ENCODE results near the gene COLEC12.
A peak's percentile ranks its signal among the peaks of the same experiment; 100 is the strongest.

The COLEC12 gene

DNA sequence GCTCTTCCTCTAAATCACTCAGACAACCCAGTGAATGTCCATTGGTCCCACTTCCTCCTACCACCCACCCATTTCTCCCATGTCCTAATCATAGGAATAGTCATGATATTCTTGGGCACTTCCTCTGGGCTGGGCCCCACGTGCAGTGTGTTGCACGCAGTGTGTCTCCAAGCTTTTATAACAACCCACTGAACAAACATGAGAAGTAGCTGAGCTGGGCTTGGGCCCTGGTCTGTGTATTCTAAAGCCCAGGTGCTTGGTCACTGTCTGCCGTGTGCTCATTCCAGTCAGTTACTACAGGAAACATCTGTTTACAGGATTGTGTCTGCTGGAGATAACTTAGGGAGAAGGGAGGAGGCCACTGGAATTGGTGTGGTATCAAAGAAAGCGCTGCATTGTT is 168.5 kb downstream of the COLEC12 start:
- no peak for DNase-seq (ENCODE audit: low read depth)
- TF ChIP-seq, protein P1, sequence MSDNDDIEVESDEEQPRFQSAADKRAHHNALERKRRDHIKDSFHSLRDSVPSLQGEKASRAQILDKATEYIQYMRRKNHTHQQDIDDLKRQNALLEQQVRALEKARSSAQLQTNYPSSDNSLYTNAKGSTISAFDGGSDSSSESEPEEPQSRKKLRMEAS (IDR thresholded peaks at IDR 0.05; ENCODE audit: low read depth, low read length) = no peak
- no peak for TF ChIP-seq MYC (IDR thresholded peaks at IDR 0.05; ENCODE audit: low read depth, low read length)
- TF ChIP-seq POLR2A (IDR thresholded peaks at IDR 0.05; ENCODE audit: extremely low read depth, insufficient read length) = no peak
- TF ChIP-seq, protein P2, sequence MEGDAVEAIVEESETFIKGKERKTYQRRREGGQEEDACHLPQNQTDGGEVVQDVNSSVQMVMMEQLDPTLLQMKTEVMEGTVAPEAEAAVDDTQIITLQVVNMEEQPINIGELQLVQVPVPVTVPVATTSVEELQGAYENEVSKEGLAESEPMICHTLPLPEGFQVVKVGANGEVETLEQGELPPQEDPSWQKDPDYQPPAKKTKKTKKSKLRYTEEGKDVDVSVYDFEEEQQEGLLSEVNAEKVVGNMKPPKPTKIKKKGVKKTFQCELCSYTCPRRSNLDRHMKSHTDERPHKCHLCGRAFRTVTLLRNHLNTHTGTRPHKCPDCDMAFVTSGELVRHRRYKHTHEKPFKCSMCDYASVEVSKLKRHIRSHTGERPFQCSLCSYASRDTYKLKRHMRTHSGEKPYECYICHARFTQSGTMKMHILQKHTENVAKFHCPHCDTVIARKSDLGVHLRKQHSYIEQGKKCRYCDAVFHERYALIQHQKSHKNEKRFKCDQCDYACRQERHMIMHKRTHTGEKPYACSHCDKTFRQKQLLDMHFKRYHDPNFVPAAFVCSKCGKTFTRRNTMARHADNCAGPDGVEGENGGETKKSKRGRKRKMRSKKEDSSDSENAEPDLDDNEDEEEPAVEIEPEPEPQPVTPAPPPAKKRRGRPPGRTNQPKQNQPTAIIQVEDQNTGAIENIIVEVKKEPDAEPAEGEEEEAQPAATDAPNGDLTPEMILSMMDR (IDR thresholded peaks at IDR 0.05; ENCODE audit: low read depth, low read length) = no peak
- no peak overlapping the region for H3K4me3 ChIP-seq (ENCODE audit: low read depth, low read length)

DNA sequence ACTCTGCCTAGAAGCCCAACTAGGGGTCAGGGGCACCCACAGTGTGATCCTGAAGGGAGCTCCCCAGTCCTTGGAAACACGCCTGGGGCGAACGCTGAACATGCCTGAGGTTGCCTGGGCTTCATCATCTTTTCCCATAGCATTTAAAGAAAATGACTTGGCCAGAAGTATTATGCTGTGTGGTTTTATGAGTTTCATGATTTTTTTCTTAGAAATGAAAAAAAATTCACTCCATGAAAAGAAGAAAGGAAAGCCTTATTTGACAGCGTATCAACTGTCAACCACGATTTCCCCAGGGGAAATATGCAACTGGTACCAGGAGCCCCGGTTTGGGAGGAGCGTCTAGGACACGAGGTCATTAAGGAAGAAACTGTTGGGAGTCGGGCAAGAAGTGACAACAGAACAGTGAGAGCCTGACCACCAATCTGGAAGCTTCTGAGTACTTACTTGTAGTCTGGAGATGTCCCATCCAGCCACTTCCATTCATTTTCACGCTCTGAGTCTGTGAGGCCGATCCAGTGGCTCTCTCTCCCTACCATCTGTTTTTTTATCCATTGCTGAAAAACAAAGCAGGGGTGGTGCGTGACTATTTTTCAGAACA is 169.2 kb downstream of the COLEC12 start:
- H3K4me3 ChIP-seq (ENCODE audit: low read depth, low read length) = no peak overlapping the region
- peak; percentile 43 for DNase-seq (ENCODE audit: low read depth)
- TF ChIP-seq POLR2A (IDR thresholded peaks at IDR 0.05; ENCODE audit: extremely low read depth, insufficient read length) (no peak), MYC (IDR thresholded peaks at IDR 0.05; ENCODE audit: low read depth, low read length) (no peak)
- TF ChIP-seq, protein P2 (IDR thresholded peaks at IDR 0.05; ENCODE audit: low read depth, low read length) = no peak
- TF ChIP-seq, protein P1 (IDR thresholded peaks at IDR 0.05; ENCODE audit: low read depth, low read length) = no peak

DNA sequence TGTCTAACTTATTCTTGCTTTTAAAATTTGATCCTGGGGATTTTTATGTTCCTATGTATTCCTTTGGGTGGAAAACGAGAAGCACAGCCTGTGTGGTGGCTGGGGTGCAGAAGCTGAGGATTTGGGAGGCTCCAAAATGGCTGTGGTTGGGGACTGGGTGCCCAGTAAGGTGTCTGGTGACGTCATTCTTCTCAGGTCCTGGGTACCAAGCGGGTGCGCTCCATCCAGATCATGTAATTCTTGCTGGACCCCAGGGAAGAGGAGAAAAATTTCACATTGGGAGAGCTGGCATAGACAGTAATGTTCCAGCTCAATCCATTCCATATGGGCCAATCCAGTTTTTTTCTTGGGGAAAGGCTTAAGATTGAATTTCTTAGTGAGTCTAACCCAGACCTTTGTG is 171.6 kb downstream of the COLEC12 start:
- TF ChIP-seq, protein P2 (IDR thresholded peaks at IDR 0.05; ENCODE audit: low read depth, low read length) = no peak
- TF ChIP-seq MYC (IDR thresholded peaks at IDR 0.05; ENCODE audit: low read depth, low read length) (no peak), POLR2A (IDR thresholded peaks at IDR 0.05; ENCODE audit: extremely low read depth, insufficient read length) (no peak)
- TF ChIP-seq, protein P1 (IDR thresholded peaks at IDR 0.05; ENCODE audit: low read depth, low read length) = no peak
- no peak for DNase-seq (ENCODE audit: low read depth)
- no peak overlapping the region for H3K4me3 ChIP-seq (ENCODE audit: low read depth, low read length)

DNA sequence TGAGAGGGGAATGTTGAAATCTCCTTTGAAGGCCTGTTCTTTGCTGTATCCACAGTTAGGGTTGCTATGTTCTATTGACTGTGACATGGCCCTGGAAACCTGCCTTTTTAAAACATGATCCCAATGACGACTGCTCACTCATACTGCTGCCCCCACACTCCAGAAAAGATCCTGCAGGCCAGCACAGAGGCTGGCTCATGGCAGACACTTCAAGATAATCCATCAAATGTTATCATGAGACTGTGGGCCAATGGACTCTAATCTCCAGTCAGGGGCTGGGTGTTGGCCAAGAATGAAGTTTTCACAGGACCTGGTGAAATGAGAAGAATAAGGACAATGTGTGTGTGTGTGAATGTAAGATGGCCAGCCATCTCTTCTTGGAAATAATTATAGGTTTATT is 173.7 kb downstream of the COLEC12 start:
- H3K4me3 ChIP-seq (ENCODE audit: low read depth, low read length) = no peak overlapping the region
- no peak for DNase-seq (ENCODE audit: low read depth)
- no peak for TF ChIP-seq MYC (IDR thresholded peaks at IDR 0.05; ENCODE audit: low read depth, low read length)
- TF ChIP-seq, protein P1 (IDR thresholded peaks at IDR 0.05; ENCODE audit: low read depth, low read length) = no peak
- TF ChIP-seq POLR2A (IDR thresholded peaks at IDR 0.05; ENCODE audit: extremely low read depth, insufficient read length) = no peak
- TF ChIP-seq, protein P2 (IDR thresholded peaks at IDR 0.05; ENCODE audit: low read depth, low read length) = no peak

DNA sequence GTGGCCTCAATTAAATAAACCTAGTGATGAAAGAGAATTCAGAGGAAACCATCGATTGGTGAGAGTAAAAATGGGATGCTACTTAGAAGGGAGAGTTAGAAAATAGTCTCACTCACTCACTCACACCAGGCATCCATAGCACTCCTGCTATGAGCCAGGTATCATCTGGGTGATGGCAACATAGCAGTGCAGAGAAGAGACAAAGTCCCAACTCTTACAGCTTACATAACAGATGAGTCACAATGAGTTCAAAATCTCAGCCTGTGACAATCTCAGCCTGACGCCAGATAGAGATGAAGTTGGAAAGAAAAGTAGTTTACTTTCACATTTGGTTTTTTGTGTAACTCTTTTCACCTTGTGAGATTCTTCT is 177.3 kb downstream of the COLEC12 start:
- peak; percentile 35 for DNase-seq (ENCODE audit: low read depth)
- TF ChIP-seq, protein P1 (IDR thresholded peaks at IDR 0.05; ENCODE audit: low read depth, low read length) = no peak
- TF ChIP-seq, protein P2 (IDR thresholded peaks at IDR 0.05; ENCODE audit: low read depth, low read length) = no peak
- TF ChIP-seq MYC (IDR thresholded peaks at IDR 0.05; ENCODE audit: low read depth, low read length) (no peak), POLR2A (IDR thresholded peaks at IDR 0.05; ENCODE audit: extremely low read depth, insufficient read length) (no peak)
- no peak overlapping the region for H3K4me3 ChIP-seq (ENCODE audit: low read depth, low read length)
